Sigmoid colon (tissue), 7 donors: ENCODE results near the gene USP44. TPM values are rescaled to one million over a fixed set of nuclear protein-coding genes. Genes with fewer than 3 reads are reported as not detected.

Source experiments
- DNase-seq: peaks from one replicate; pipeline ENCODE4 v3.0.0-alpha.2; 2019
- H3K27ac ChIP-seq, 4 donors: fragments of 200-600 bp; sonication (generic); one replicate each; pipeline ENCODE4 v1.5.1; 2016 to 2019; ENCODE audit warnings: mild to moderate bottlenecking in 1 of 4
- H3K27me3 ChIP-seq, 3 donors: fragments of 200-600 bp; sonication (generic); one replicate each; pipeline ENCODE4 v1.5.1; 2019; ENCODE audit warnings: mild to moderate bottlenecking in 1 of 3
- H3K36me3 ChIP-seq, 4 donors: fragments of 200-600 bp; sonication (generic); one replicate each; pipeline ENCODE4 v1.5.1; 2016 to 2019
- H3K4me1 ChIP-seq, 4 donors: fragments of 200-600 bp; sonication (generic); one replicate each; pipeline ENCODE4 v1.5.1; 2017 to 2019
- H3K4me3 ChIP-seq, 4 donors: fragments of 200-600 bp; sonication (generic); one replicate each; pipeline ENCODE4 v1.5.1; 2017 to 2019; ENCODE audit warnings: mild to moderate bottlenecking in 2 of 4, moderate library complexity in 1 of 4
- H3K9me3 ChIP-seq, 4 donors: fragments of 200-600 bp in 3 of 4; sonication (generic) in 3 of 4; one replicate each; pipeline versions ENCODE4 v1.5.1 to v1.6.1; 2013 to 2019
- EP300 ChIP-seq, 4 donors: sonication (generic); formaldehyde crosslinking; IDR thresholded peaks; one replicate each; pipeline ENCODE4 v1.6.1; 2017; ENCODE audit warnings: antibody characterized with exemption in 4 of 4
- POLR2A ChIP-seq, 2 donors: fragments of 450-650 bp; IDR thresholded peaks; one replicate each; pipeline ENCODE4 v1.6.1; 2016; ENCODE audit warnings: antibody characterized with exemption in 2 of 2, mild to moderate bottlenecking in 2 of 2, moderate library complexity in 2 of 2
- POLR2AphosphoS5 ChIP-seq, 4 donors: sonication (generic); formaldehyde crosslinking; IDR thresholded peaks; one replicate each; pipeline ENCODE4 v1.6.1; 2017; ENCODE audit warnings: antibody characterized with exemption in 4 of 4
- WGBS, 2 donors: extraction: QIAGEN DNeasy Blood & Tissue Kit; methylation state at CpG; one replicate each; pipeline ENCODE4 v1.1.7; 2013; 5-methylcytosine and 5-hydroxymethylcytosine counted together
- intact Hi-C: fragments of 100-400 bp; cut with DNase I; formaldehyde crosslinking; loops from one replicate; pipeline ENCODE4 v1.15.1; 2023
- polyA plus RNA-seq, 3 donors: library from polyadenylated mRNA; stranded (reverse); fragments of 200-250 nt; gene quantifications; one replicate each; pipeline ENCODE4 v1.2.3, GENCODE V29; 2013
- total RNA-seq, 4 donors: library from RNA; depleted of rRNA; stranded (reverse); fragments of >200 nt; gene quantifications; one replicate each; pipeline ENCODE4 v1.1.0, GENCODE V29; 2016
- TF ChIP-seq, protein P1 (sequence below), 4 experiments: fragments of 450-650 bp in 3 of 4; fragments of 200-600 bp in 1 of 4; IDR thresholded peaks; one replicate each; pipeline ENCODE4 v1.5.1; 2016 to 2019; ENCODE audit warnings: antibody characterized with exemption in 4 of 4, mild to moderate bottlenecking in 3 of 4, moderate library complexity in 2 of 4
- donor health status: healthy with polysubstance abuse.
- donor health status: Bipolar disorder and iron deficiency.
- donor health status: healthy.

USP44 gene
- total and polyA plus RNA-seq, 7 donors = 0.36 to 6.1 (median 2.7) TPM; not detected in 1

DNA sequence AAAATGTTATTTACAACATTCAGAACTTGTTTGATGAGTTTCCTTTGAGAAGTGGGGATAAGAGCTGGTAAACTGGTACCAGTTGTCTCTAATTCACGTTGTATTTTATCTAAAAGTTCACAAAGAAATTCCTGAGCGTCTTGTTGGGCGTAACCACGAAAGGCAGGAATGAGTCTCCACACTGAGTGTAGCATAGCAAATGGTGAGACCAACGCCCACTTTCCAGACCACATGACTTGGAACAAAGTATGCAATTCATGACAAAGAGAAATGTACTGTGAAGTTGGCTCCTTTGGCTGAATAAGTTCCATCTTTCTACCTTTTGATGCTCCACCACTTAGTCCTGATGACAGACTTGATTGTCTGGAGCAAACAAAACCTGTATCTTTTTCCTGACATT, 18.4 kb downstream of the USP44 start:
- intact Hi-C loops = loop anchor here (5.0 kb wide), 2 partner anchors 181 to 196 kb away; no protein-coding TSS in a partner anchor
- 23 to 73% methylated on average over 5 of the region's 5 CpGs for WGBS, 2 donors
- no peak overlapping the region for H3K27ac ChIP-seq

DNA sequence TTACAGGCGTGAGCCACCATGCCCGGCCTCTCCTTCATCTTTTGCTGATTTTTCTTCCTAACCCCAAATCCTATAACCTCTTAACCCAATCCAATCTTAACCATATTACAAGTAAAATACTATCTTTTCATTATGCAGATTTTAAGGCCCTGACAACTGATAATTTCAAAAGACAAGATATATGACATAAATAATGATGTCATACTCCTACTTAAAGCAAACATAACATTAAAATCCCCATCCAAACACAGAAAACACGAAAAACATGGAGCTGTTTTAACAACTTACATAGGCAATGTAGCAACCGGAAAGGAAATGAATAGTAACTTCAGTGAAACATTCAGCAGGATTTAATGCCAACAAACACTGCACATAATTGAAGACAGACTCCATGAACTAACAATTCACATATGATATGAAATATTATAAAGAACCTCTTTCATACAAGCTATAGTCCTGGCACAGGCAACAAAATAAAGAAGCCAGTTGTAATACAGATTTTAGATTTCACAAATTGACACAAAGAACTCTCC, 21.5 kb downstream of the USP44 start:
- no peak for DNase-seq
- TF ChIP-seq, protein P1, sequence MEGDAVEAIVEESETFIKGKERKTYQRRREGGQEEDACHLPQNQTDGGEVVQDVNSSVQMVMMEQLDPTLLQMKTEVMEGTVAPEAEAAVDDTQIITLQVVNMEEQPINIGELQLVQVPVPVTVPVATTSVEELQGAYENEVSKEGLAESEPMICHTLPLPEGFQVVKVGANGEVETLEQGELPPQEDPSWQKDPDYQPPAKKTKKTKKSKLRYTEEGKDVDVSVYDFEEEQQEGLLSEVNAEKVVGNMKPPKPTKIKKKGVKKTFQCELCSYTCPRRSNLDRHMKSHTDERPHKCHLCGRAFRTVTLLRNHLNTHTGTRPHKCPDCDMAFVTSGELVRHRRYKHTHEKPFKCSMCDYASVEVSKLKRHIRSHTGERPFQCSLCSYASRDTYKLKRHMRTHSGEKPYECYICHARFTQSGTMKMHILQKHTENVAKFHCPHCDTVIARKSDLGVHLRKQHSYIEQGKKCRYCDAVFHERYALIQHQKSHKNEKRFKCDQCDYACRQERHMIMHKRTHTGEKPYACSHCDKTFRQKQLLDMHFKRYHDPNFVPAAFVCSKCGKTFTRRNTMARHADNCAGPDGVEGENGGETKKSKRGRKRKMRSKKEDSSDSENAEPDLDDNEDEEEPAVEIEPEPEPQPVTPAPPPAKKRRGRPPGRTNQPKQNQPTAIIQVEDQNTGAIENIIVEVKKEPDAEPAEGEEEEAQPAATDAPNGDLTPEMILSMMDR (IDR thresholded peaks at IDR 0.05) = no peak
- TF ChIP-seq POLR2A (IDR thresholded peaks at IDR 0.05) = no peak
- no peaks in the 10 kb centered on the region for H3K36me3 ChIP-seq
- H3K4me1 ChIP-seq = peaks cover 0 to 12% (median 9%) of the 10 kb centered on the region in 4 donors
- H3K9me3 ChIP-seq = no peaks in the 10 kb centered on the region
- H3K27ac ChIP-seq = no peak overlapping the region
- intact Hi-C loops = loop anchor here (5.0 kb wide), 2 partner anchors 177 to 192 kb away; no protein-coding TSS in a partner anchor
- WGBS, 2 donors = 87 to 91% methylated on average over 4 of the region's 4 CpGs
- H3K27me3 ChIP-seq = no peaks in the 10 kb centered on the region
- H3K4me3 ChIP-seq = no peak overlapping the region

More for the DNA sequence above, 18.4 kb downstream of the USP44 start:
- H3K36me3 ChIP-seq = no peaks in the 10 kb centered on the region
- H3K27me3 ChIP-seq = no peaks in the 10 kb centered on the region
- H3K4me3 ChIP-seq = no peak overlapping the region
- TF ChIP-seq POLR2A (IDR thresholded peaks at IDR 0.05) (no peak), EP300 (IDR thresholded peaks at IDR 0.05) (no peak), POLR2AphosphoS5 (IDR thresholded peaks at IDR 0.05) (no peak)
- TF ChIP-seq, protein P1 (IDR thresholded peaks at IDR 0.05) = no peak
- H3K9me3 ChIP-seq = no peaks in the 10 kb centered on the region
- DNase-seq = no peak
- peaks cover 0 to 13% (median 11%) of the 10 kb centered on the region in 4 donors for H3K4me1 ChIP-seq

- no peaks in the 10 kb centered on the region for H3K36me3 ChIP-seq
- 77 to 78% methylated on average over 4 of the region's 4 CpGs for WGBS, 2 donors
- no peaks in the 10 kb centered on the region for H3K4me1 ChIP-seq
- no peak for DNase-seq
- H3K27me3 ChIP-seq = no peaks in the 10 kb centered on the region
- no peak for TF ChIP-seq POLR2A (IDR thresholded peaks at IDR 0.05)
- no peak for TF ChIP-seq EP300 (IDR thresholded peaks at IDR 0.05)
- TF ChIP-seq POLR2AphosphoS5 (IDR thresholded peaks at IDR 0.05) = no peak
- TF ChIP-seq, protein P1 (IDR thresholded peaks at IDR 0.05) = no peak
- no peak overlapping the region for H3K27ac ChIP-seq
- intact Hi-C loops = no loop called here
- H3K4me3 ChIP-seq = no peak overlapping the region
- no peaks in the 10 kb centered on the region for H3K9me3 ChIP-seq
Observed at GRCh38 chr12:95528431-95528830, 22.8 kb downstream of the USP44 start.

DNA sequence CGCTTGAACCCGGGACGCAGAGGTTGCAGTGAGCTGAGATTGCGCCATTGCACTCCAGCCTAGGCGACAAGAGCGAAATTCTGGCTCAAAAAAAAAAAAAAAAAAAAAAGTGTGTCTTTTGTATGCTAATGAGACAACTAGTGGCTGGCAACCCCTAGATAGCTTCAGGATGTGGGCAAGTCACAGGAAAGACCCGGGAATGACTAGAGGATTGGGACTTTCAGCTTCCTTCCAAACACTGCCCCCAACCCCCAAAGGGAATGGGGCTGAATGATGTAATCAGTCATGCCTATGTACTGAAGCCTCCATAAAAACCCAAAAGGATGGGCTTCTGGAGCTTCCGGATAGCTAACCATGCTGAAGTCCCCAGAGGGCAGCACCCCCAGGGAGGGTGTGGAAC, 28.6 kb downstream of the USP44 start:
- H3K36me3 ChIP-seq = peaks cover 0 to 6% (median 0%) of the 10 kb centered on the region in 4 donors
- H3K9me3 ChIP-seq = no peaks in the 10 kb centered on the region
- no peak overlapping the region for H3K27ac ChIP-seq
- no peak for DNase-seq
- H3K27me3 ChIP-seq = no peaks in the 10 kb centered on the region
- no peaks in the 10 kb centered on the region for H3K4me1 ChIP-seq
- no peak overlapping the region for H3K4me3 ChIP-seq
- 92 to 96% methylated on average over 8 of the region's 8 CpGs for WGBS, 2 donors
- TF ChIP-seq POLR2AphosphoS5 (IDR thresholded peaks at IDR 0.05) = no peak
- TF ChIP-seq, protein P1 (IDR thresholded peaks at IDR 0.05) = no peak
- no peak for TF ChIP-seq EP300 (IDR thresholded peaks at IDR 0.05)
- TF ChIP-seq POLR2A (IDR thresholded peaks at IDR 0.05) = no peak
- intact Hi-C loops = no loop called here

GRCh38 chr12:95520816-95521215, 30.5 kb downstream of the USP44 start:
- TF ChIP-seq EP300 (IDR thresholded peaks at IDR 0.05) = no peak
- TF ChIP-seq, protein P1 (IDR thresholded peaks at IDR 0.05) = no peak
- no peak for TF ChIP-seq POLR2A (IDR thresholded peaks at IDR 0.05)
- TF ChIP-seq POLR2AphosphoS5 (IDR thresholded peaks at IDR 0.05) = no peak
- no peaks in the 10 kb centered on the region for H3K27me3 ChIP-seq
- intact Hi-C loops = no loop called here
- no peak overlapping the region for H3K4me3 ChIP-seq
- WGBS, 2 donors = 87 to 96% methylated on average over 6 of the region's 6 CpGs
- no peak overlapping the region for H3K27ac ChIP-seq
- peaks cover 0 to 6% (median 0%) of the 10 kb centered on the region in 4 donors for H3K36me3 ChIP-seq
- no peaks in the 10 kb centered on the region for H3K4me1 ChIP-seq
- no peak for DNase-seq
- no peaks in the 10 kb centered on the region for H3K9me3 ChIP-seq
